A549 treated with AZD2906 at 1 μM for 4 hours (cell line): Measurements from ENCODE around the gene LZTS3. TPM values are rescaled to one million over a fixed set of nuclear protein-coding genes. Genes with fewer than 3 reads are reported as not detected.

ENCODE experiments used
- total RNA-seq: library from RNA; stranded (reverse); fragments of 200-300 nt; extraction: Qiagen RNA extraction; gene quantifications from 5 replicates; pipeline ENCODE4 v1.2.3, GENCODE V29; 2022

The LZTS3 gene
- 4.4 to 5.9 TPM (median 5.6 TPM) in 5 replicates for total RNA-seq

GRCh38 chr20:3172933-3173609 lies at the start of gene LZTS3:
TSS of gene LZTS3 (minus strand) at chr20:3173549. CDS start at chr20:3167163, 6,386 bp downstream.

GRCh38 chr20:3209257-3209945 lies 36.1 kb upstream of the LZTS3 start, which contains the start of gene ITPA:
TSS of gene ITPA (plus strand) at chr20:3209498. CDS start at chr20:3209552, 54 bp downstream.

DNA sequence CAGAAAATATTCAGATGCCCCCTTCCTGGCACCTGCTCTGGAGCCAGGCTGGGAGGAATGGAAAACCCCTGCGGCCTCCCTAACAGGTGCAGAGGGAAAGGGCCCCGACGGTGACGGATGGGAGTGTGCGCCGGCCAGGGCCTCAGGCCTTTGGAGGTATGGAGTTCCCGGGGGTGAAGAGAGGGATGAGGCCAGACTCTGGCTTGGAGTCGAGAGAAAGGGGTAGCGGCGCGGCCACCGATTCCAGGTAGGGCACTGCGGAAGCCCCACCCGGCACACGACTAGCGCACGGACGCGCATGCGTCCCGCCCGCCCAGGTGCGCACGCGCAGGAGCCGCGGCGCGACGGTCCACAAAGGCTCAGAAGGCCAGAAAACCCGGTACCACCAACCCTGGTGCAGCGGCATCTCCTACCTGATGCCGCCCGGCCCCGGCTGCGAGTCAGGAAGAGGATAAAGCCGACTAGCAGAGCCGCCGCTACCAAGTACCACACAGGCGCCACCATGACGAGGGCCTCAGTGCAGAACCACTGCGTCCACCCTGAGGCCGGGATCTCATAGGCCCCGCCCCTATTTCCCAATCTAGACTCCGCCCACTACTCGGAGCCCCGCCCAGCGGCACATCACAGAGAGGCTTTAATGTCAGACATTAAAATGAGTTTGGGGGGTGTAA lies 30.9 kb upstream of the LZTS3 start, which contains the start of gene DDRGK1:
Gene DDRGK1 (minus strand): TSS at position 559 of the 671 bp plus-strand sequence. CDS start 55 bp downstream, at position 504.

Other genes starting within 250 kb of the LZTS3 start
- 0.18 to 0.22 TPM (median 0.21 TPM) in 4 of 5 replicates, not detected in the other for gene GNRH2, start 129.9 kb downstream of the LZTS3 start, total RNA-seq
- 106 to 165 TPM (median 157 TPM) in 5 replicates for gene MRPS26, start 127.5 kb downstream of the LZTS3 start, total RNA-seq
- gene OXT, start 101.9 kb downstream of the LZTS3 start, total RNA-seq: not detected in 5 replicates
- not detected in 5 replicates for gene AVP, start 88.8 kb downstream of the LZTS3 start, total RNA-seq
- gene FASTKD5, start 13.7 kb downstream of the LZTS3 start, total RNA-seq: 46.8 to 52.8 TPM (median 47.9 TPM) in 5 replicates
- 4.9 to 6.0 TPM (median 5.8 TPM) in 5 replicates for gene UBOX5, start 13.7 kb downstream of the LZTS3 start, total RNA-seq
- gene DDRGK1, start 31.1 kb upstream of the LZTS3 start, total RNA-seq: 78.2 to 103 TPM (median 99.3 TPM) in 5 replicates
- 131 to 148 TPM (median 134 TPM) in 5 replicates for gene ITPA, start 35.9 kb upstream of the LZTS3 start, total RNA-seq
- 10.2 to 13.8 TPM (median 13.0 TPM) in 5 replicates for gene SLC4A11, start 65.6 kb upstream of the LZTS3 start, total RNA-seq
- gene DNAAF9, start 234.1 kb upstream of the LZTS3 start, total RNA-seq: 5.7 to 7.1 TPM (median 6.6 TPM) in 5 replicates